AG08395 (cell line): Measurements from ENCODE around the gene SRCIN1.
A peak's percentile ranks its signal among the peaks of the same experiment; 100 is the strongest.

Experiments
- DNase-seq: peaks from one replicate; pipeline ENCODE4 v3.0.0; 2012; ENCODE audit warnings: mixed read lengths, low spot score

SRCIN1 gene

GRCh38 chr17:38600906-38601305, 4.8 kb downstream of the SRCIN1 start:
- DNase-seq = no peak

DNA sequence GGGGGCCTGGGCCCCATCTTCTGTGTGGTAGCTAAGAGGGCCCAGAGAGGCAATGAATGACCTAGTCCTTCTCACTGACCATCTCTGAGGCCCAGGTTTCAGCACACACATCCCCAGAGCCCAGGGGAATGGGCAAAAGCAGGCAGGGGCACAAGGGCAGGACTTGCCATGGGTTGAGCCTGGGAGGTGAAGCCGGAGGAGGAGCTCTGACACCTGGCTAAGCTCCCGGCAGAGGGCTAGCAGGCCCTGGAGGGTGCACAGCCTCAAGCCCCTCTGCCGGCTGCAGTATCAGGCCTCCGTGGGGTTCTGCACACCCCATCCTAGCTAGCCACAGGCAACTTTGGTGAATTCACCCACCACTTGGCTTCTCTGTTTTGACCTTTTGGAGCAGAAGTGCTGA, 5.3 kb downstream of the SRCIN1 start:
- DNase-seq = no peak

DNA sequence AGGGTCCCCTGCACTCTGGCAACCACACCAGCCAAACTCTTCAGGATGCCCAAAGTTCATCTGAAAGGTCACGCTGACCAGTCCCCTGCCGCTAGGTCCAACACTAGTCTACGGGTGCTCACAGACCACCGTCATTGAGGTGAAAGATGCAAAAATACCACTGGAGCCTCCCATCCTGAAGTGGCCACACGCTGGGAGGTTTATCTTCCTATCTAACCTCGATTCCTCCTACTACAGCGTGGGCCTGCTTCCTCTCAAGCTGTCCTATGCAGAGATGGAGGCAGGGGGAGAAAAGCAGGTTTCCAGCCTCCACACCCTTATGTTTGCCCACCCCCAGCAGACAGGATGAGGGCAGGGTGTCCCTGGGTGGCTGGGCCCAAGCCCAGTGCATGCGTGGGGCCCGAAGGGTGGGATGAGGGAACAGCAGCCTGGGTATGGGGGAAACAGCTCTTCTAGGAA, 6.3 kb downstream of the SRCIN1 start:
- no peak for DNase-seq

- DNase-seq = no peak
Observed at GRCh38 chr17:38598995-38599394, 6.8 kb downstream of the SRCIN1 start.

GRCh38 chr17:38598536-38598935, 7.2 kb downstream of the SRCIN1 start:
- DNase-seq = no peak

DNA sequence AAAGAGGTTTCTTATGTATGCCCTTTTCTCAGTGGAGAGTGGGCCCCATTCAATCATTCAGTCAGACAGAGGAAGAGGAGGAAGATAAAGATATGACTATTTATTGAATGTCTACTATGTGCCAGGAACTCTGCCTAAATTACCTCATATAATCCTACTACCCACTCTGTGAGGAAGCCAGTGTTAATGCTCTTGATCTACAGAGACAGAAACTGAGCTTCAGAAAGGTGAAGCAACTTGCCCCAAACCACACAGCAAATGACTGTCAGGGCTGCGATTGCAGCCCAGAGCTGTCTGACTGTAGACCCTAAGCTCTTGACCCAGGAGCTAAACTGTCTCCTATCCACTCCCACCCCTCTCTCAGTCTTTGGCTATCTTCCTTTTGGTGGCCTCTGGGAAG, 8.4 kb downstream of the SRCIN1 start:
- no peak for DNase-seq

DNA sequence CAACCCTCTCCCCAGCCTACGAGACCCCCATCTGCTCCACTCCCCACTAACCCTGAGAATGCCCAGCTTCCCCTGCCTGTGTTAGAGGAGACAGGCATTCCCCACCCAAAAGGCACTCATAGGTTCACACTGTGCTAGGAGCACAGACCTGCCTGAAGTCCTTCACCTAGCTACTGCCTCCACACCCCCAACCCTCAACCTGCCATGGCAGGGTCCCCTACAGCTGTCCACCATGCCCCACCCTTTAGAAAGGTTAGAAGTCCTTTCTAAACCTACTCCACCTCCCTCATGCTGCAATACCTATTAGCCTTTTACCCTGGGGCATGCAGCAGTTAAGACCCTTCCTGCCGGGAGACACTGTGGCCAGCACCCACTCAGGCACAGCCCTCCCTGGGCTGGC, 9.1 kb downstream of the SRCIN1 start:
- no peak for DNase-seq

DNA sequence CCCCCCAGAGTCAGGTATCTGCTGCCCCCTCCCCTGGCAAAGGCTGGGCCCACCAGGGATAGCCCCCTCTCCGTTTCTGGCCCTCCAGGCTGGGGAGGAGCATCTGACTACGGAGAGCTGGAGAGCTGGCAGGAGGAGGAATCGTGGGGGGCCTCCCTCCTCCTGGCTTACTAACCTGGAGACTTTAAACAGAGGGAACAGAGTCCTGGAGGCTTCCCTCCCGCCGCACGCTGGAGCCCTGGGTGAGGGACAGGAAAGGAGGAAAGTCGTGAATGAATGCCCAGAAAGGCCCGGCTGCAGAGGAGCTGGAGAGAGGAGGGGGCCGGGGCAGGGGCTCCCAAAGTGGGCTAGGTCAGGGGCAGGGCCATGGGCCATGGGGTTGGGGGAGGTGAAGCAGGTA, 9.9 kb downstream of the SRCIN1 start:
- no peak for DNase-seq

GRCh38 chr17:38594152-38594551, 11.6 kb downstream of the SRCIN1 start:
- DNase-seq = no peak

GRCh38 chr17:38592487-38592886, 13.3 kb downstream of the SRCIN1 start:
- DNase-seq = no peak

GRCh38 chr17:38591759-38592241, 14.0 kb downstream of the SRCIN1 start:
- peak; percentile 46 for DNase-seq

- DNase-seq = no peak
Observed at GRCh38 chr17:38590988-38591758, 14.6 kb downstream of the SRCIN1 start.

DNA sequence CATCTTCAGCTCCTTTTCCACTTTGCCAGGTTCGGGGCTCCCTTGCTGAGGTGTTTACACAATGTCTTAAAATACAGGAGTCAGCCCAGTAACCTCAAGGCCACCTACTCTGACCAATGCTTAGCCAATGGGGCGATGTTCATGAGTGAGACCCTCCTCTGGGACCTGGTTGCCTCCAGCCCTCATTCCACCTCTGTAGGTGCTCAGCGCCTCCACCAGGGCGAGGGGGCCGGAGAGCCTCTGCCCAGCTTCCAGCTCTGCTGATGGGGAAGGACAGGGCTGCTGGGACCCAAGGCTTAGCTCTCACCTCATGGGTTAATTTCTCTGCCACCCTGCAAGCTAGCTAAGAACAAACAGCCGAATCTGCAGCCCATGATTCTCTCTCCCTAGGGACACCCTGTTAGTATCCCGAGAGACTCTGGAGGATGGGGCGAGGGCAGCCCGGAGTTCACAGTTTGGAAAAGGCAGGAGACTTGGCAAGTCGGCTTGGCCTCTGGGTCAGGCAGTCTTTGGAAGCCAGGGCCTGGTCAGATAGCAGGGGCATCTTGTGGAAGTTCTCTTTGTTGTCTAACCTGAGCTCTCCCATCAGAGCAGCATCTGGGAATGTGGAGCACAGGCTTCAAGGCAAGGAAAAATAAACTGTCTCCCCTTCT, 16.2 kb downstream of the SRCIN1 start:
- DNase-seq = no peak

DNA sequence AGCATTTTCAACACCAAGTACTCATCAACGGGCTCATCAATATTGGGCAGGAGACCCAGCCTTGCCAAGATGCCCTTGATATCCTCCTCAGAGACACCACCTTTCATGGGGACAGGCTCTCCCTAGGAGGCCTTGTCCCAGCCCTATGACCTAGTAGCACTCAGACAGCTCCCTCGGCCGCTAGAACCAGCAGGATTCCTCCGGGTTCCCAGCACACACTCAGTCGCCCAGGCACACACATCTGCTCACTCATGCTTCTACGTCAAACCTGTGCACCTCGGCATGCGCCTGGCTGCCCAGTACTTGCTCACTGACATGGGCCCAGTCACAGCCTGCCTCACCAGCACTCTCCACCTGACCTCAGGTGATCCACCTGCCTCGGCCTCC, 17.0 kb downstream of the SRCIN1 start:
- no peak for DNase-seq

DNA sequence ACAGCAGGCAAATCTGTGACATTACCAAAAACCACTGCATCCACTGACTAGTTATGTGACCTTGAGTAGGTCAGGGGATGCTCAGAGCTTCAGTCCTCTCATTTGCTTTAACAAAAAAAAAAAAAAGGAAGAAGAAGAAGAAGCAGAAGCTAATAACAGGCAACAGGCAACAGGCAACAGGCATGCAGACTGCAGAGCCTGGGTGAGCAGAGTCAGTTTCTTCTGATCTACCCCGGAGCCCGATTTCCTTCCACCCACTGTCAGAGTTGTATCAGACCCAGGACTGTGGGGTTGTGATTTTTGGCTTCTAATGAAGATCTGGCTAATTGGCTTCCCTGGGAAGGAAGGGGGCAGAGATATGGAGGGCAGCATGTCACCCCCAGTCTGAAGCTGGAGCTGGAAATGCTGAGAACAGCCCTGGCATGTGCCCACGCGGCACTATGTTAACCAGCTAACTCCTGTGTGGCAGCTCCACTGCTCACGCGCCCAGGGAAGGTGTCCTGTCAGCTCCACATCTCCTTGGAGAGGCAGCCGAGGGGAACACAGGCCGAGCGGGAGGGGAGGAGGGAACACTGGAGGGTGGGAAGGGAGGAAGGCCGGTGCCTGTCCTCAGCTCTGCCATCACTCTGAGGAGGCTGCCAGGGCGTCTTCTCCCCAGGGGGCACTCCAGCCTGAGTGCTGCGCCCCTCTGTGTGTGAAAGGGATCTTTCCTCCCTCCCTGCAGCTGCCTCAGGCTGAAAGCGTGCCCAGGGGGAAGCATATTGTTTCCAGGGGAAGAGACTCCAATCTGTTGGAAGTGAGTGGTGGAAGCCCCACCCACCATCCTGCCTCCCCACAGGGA, 17.6 kb downstream of the SRCIN1 start:
- DNase-seq = no peak

DNA sequence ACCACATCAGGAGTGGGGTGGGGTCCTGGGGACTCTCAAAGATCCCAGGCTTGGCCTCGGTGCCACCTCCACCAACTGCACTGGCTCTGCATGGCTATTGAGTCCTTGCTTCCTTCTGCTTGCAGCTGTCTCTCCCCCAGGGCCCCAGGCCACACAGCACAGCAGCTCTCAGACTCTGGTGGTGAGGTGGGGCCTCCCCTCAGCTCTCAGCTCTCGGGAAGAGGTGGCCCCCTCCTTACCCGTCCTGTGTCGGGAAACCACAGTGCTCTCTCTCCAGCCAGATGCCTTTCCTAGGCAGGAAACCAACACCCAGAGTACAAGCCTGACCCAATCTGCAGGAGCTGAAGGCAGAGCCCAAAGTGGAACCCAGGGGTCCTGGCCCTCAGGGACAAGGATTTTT, 18.5 kb downstream of the SRCIN1 start:
- no peak for DNase-seq

GRCh38 chr17:38586788-38587187, 19.0 kb downstream of the SRCIN1 start:
- DNase-seq = no peak

- no peak for DNase-seq
Observed at GRCh38 chr17:38585918-38586529, 19.7 kb downstream of the SRCIN1 start.

DNA sequence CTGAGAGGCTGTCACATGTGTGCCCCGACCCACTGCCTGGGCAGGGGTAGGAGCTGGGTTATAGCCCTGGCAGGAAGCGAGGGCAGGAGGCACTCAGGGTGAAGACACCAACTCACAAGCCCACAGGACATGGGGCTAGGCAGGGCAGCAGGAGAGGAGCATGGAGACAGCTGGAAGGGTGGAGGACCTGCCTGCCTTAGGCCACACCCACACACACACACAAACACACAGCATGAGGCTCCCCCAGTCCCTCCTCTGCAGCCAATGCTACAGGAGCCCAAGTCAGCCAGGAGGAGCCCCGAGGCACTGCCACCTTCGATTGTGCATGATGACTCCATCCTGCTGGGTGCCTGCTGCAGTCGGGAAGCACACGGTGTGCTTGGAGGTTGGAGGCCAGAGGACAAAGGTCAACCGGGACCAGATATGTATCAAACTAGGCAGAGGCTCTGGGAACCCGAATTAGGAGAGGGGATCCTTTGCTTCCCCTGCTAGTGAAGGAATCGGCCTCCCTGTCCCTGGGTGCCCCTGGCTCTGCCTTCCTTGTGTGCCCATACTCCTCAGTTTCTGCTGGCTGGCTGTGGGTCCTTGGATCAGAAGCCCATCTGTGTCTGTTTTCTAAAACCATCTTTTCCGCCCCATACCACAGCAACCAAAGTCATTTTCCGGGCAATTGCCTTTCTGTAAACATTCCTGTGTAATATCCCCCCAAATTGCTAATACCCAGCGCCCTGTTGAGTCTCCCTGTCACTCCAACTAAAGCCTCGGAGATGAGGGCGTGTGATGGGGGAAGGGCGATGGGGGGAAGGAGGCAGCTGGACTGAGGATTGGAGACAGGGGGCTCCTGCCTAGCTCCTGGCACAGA, 20.5 kb downstream of the SRCIN1 start:
- no peak for DNase-seq

GRCh38 chr17:38584350-38584925, 21.3 kb downstream of the SRCIN1 start:
- peak; percentile 85 for DNase-seq

DNA sequence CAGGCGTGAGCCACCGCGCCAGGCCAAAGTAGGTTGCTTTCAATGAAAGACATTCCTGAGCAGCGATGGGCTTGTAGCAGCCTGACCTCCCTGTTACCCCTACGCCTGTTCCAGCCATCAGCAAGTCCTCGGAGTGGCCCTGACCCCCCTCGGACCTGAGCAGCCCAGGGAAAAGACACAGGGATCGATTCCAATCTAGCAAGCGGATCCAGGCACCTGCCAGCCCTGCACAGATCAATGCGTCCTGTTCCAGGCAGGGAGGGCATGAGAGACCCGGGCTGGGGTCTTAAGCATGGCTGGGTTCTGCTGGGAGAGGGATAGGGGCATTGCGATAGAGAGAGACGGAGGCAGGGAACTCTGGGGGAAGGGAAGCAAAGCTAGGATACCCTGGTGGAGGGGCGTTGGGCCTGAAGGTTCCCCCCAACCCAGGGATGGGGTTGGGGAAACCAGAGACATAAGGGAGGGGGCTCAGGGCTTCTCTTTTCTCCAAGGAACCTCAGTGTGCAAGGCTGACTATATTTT, 21.9 kb downstream of the SRCIN1 start:
- DNase-seq = no peak
